H9 (cell line): Measurements from ENCODE around the gene CNBP. TPM values are rescaled to one million over a fixed set of nuclear protein-coding genes. Genes with fewer than 3 reads are reported as not detected.

Experiments used
- DNase-seq: peaks from one replicate; pipeline ENCODE4 v3.0.0-alpha.2; 2017
- H2AFZ ChIP-seq: one replicate; pipeline ENCODE4 v1.6.1; 2013; ENCODE audit warnings: mild to moderate bottlenecking, low read length, control low read depth, moderate library complexity
- H2AK5ac ChIP-seq: 2 replicates; pipeline ENCODE4 v1.6.1; 2013; ENCODE audit warnings: low read length, control low read depth, mixed read lengths; ENCODE audit not compliant: insufficient read length
- H2BK120ac ChIP-seq: one replicate; pipeline ENCODE4 v1.6.1; 2013; ENCODE audit warnings: low read depth, mild to moderate bottlenecking, low read length, control low read depth, inconsistent platforms; ENCODE audit not compliant: poor library complexity, severe bottlenecking
- H2BK12ac ChIP-seq: 2 replicates; pipeline ENCODE4 v1.6.1; 2013; ENCODE audit warnings: low read length, control low read depth, mixed read lengths, low read depth; ENCODE audit not compliant: insufficient read length
- H2BK15ac ChIP-seq: 2 replicates; pipeline ENCODE4 v1.6.1; 2013; ENCODE audit warnings: low read depth, low read length, control low read depth
- H2BK20ac ChIP-seq: one replicate; pipeline ENCODE4 v1.6.1; 2013; ENCODE audit warnings: low read depth, mild to moderate bottlenecking, low read length, control low read depth, inconsistent platforms; ENCODE audit not compliant: poor library complexity, severe bottlenecking
- H2BK5ac ChIP-seq: 2 replicates; pipeline ENCODE4 v1.6.1; 2013; ENCODE audit warnings: low read length, control low read depth, mixed read lengths; ENCODE audit not compliant: insufficient read length
- H3K14ac ChIP-seq: 2 replicates; pipeline ENCODE4 v1.6.1; 2013; ENCODE audit warnings: low read length, control low read depth; ENCODE audit not compliant: insufficient read depth
- H3K18ac ChIP-seq: 2 replicates; pipeline ENCODE4 v1.6.1; 2013; ENCODE audit warnings: low read depth, mild to moderate bottlenecking, mixed read lengths, low read length, control low read depth; ENCODE audit not compliant: insufficient read length
- H3K23ac ChIP-seq: 2 replicates; pipeline ENCODE4 v1.6.1; 2013; ENCODE audit warnings: low read length, control low read depth, mixed read lengths, low read depth; ENCODE audit not compliant: insufficient read length
- H3K23me2 ChIP-seq: 2 replicates; pipeline ENCODE4 v1.6.1; 2013; ENCODE audit warnings: low read depth, mild to moderate bottlenecking, mixed read lengths, low read length, control low read depth; ENCODE audit not compliant: insufficient read length, poor library complexity, severe bottlenecking
- H3K27ac ChIP-seq: 2 replicates; pipeline ENCODE4 v1.5.1; 2013; ENCODE audit warnings: low read length, control low read depth, mixed read lengths, low read depth; ENCODE audit not compliant: insufficient read length
- H3K27me3 ChIP-seq: 2 replicates; pipeline ENCODE4 v1.6.1; 2013; ENCODE audit warnings: low read length, control low read depth, inconsistent platforms; ENCODE audit not compliant: insufficient read depth
- H3K4ac ChIP-seq: 2 replicates; pipeline ENCODE4 v1.6.1; 2013; ENCODE audit warnings: low read depth, mild to moderate bottlenecking, control low read depth, inconsistent platforms, low read length, moderate library complexity
- H3K4me1 ChIP-seq: 2 replicates; pipeline ENCODE4 v1.6.1; 2013; ENCODE audit warnings: low read length, control low read depth, inconsistent platforms; ENCODE audit not compliant: insufficient read depth
- H3K4me2 ChIP-seq: 2 replicates; pipeline ENCODE4 v1.6.1; 2013; ENCODE audit warnings: low read length, control low read depth, mixed read lengths; ENCODE audit not compliant: insufficient read length, insufficient read depth
- H3K56ac ChIP-seq: 2 replicates; pipeline ENCODE4 v1.6.1; 2013; ENCODE audit warnings: low read depth, mild to moderate bottlenecking, mixed read lengths, low read length, control low read depth; ENCODE audit not compliant: insufficient read length
- H3K79me1 ChIP-seq: 2 replicates; pipeline ENCODE4 v1.6.1; 2013; ENCODE audit warnings: low read depth, mild to moderate bottlenecking, moderate library complexity, low read length, control low read depth, inconsistent platforms; ENCODE audit not compliant: insufficient read depth, poor library complexity, severe bottlenecking
- H3K79me2 ChIP-seq: 2 replicates; pipeline ENCODE4 v1.6.1; 2013; ENCODE audit warnings: low read length, control low read depth, inconsistent platforms; ENCODE audit not compliant: insufficient read depth
- H3K9ac ChIP-seq: 2 replicates; pipeline ENCODE4 v1.6.1; 2013; ENCODE audit warnings: low read length, control low read depth, mixed read lengths; ENCODE audit not compliant: insufficient read length; ENCODE audit errors: extremely low read depth
- H3K9me3 ChIP-seq: one replicate; pipeline ENCODE4 v1.6.1; 2013; ENCODE audit warnings: low read depth, low read length, inconsistent platforms; ENCODE audit not compliant: control insufficient read depth
- H3T11ph ChIP-seq: one replicate; pipeline ENCODE4 v1.6.1; 2013; ENCODE audit warnings: mild to moderate bottlenecking, low read length, control low read depth, inconsistent platforms
- H4K20me1 ChIP-seq: one replicate; pipeline ENCODE4 v1.6.1; 2013; ENCODE audit not compliant: control insufficient read depth, insufficient read length, insufficient read depth
- H4K5ac ChIP-seq: 2 replicates; pipeline ENCODE4 v1.6.1; 2013; ENCODE audit warnings: low read depth, mild to moderate bottlenecking, mixed read lengths, low read length, control low read depth; ENCODE audit not compliant: insufficient read length
- H4K8ac ChIP-seq: replicated peaks from 2 replicates; pipeline ENCODE4 v1.6.1; 2013; ENCODE audit warnings: low read length, control low read depth, mixed read lengths, low read depth; ENCODE audit not compliant: insufficient read length
- H4K91ac ChIP-seq: 2 replicates; pipeline ENCODE4 v1.6.1; 2013; ENCODE audit warnings: low read depth, mild to moderate bottlenecking, moderate library complexity, mixed read lengths, low read length, control low read depth; ENCODE audit not compliant: insufficient read length
- H3K27ac Mint-ChIP-seq, 3 experiments: 2 replicates in 2 of 3; 3 replicates in 1 of 3; pipeline ENCODE4 v1.8.0; 2020 to 2021; ENCODE audit warnings: mixed read lengths in 3 of 3, mild to moderate bottlenecking in 1 of 3, moderate library complexity in 1 of 3
- H3K27me3 Mint-ChIP-seq: 2 replicates; pipeline ENCODE4 v1.8.0; 2021; ENCODE audit warnings: low read depth, mild to moderate bottlenecking, moderate library complexity, mixed read lengths
- H3K36me3 Mint-ChIP-seq, 3 experiments: 2 replicates in 2 of 3; 3 replicates in 1 of 3; pipeline ENCODE4 v1.8.0; 2020 to 2021; ENCODE audit warnings: low read depth in 3 of 3, mixed read lengths in 3 of 3; ENCODE audit not compliant: insufficient read depth in 1 of 3
- H3K4me1 Mint-ChIP-seq, 2 experiments: 2 replicates each; pipeline ENCODE4 v1.8.0; 2020; ENCODE audit warnings: mixed read lengths in 2 of 2
- H3K4me3 Mint-ChIP-seq, 2 experiments: 2 replicates in 1 of 2; 3 replicates in 1 of 2; pipeline ENCODE4 v1.8.0; 2020 to 2021; ENCODE audit warnings: mild to moderate bottlenecking in 2 of 2, mixed read lengths in 2 of 2, moderate library complexity in 1 of 2
- H3K9me3 Mint-ChIP-seq, 2 experiments: 2 replicates in 1 of 2; 3 replicates in 1 of 2; pipeline ENCODE4 v1.8.0; 2020; ENCODE audit warnings: mild to moderate bottlenecking in 2 of 2, mixed read lengths in 2 of 2, moderate library complexity in 1 of 2
- CTCF ChIP-seq: fragments of 200-600 bp; sonication (generic); conservative IDR thresholded peaks from 3 replicates; pipeline ENCODE4 v1.8.0; 2021; ENCODE audit warnings: antibody characterized with exemption, mild to moderate bottlenecking
- WGBS: extraction: QIAGEN DNeasy Blood & Tissue Kit; methylation state at CpG from one replicate; pipeline ENCODE4 v1.1.7; 2013; ENCODE audit warnings: missing lambda C conversion rate, low lambda C conversion rate, mixed read lengths; ENCODE audit not compliant: insufficient read length; ENCODE audit errors: extremely low coverage; 5-methylcytosine and 5-hydroxymethylcytosine counted together
- total RNA-seq: library from RNA; stranded (reverse); gene quantifications from 2 replicates; pipeline ENCODE4 v1.2.1, GENCODE V29; 2021

The CNBP gene
- total RNA-seq, 1 experiment from 2014 or later = 433 TPM

- Histone ChIP-seq H2AFZ (no peak overlapping the region), H4K5ac (no peak overlapping the region), H2BK120ac (no peak overlapping the region), H4K91ac (no peak overlapping the region), H3K79me2 (peaks cover 38% of the 10 kb centered on the region), H3K23ac (no peak overlapping the region), H3K4me2 (peak overlapping the region; percentile 100), H3K9me3 (no peaks in the 10 kb centered on the region), H4K20me1 (no peaks in the 10 kb centered on the region), H2BK12ac (no peak overlapping the region), H3K4me1 (no peaks in the 10 kb centered on the region), H3K79me1 (no peaks in the 10 kb centered on the region), H4K8ac (no peak overlapping the region), H3K23me2 (peaks cover 11% of the 10 kb centered on the region), H3K14ac (peak overlapping the region; percentile 57), H2BK15ac (no peak overlapping the region), H2BK20ac (no peak overlapping the region), H2AK5ac (no peak overlapping the region), H3K18ac (peak overlapping the region; percentile 56), H3K27me3 (no peaks in the 10 kb centered on the region), H2BK5ac (no peak overlapping the region), H3K4ac (no peak overlapping the region), H3T11ph (no peak overlapping the region), H3K27ac (no peak overlapping the region), H3K56ac (no peak overlapping the region), H3K9ac (peak overlapping the region; percentile 89)
- TF ChIP-seq CTCF = no peak
- H3K27me3 Mint-ChIP-seq = no peaks in the 10 kb centered on the region
- WGBS = no CpG with 5 or more reads among the region's 5 CpGs
- H3K36me3 Mint-ChIP-seq = peaks cover 19 to 30% (median 28%) of the 10 kb centered on the region in 3 experiments
- H3K4me3 Mint-ChIP-seq = peak overlapping the region; percentile 94 to 98
- DNase-seq = no peak
- H3K27ac Mint-ChIP-seq = peak overlapping the region; percentile 79 to 97 (median 97)
- peaks cover 21 to 24% of the 10 kb centered on the region in 2 experiments for H3K4me1 Mint-ChIP-seq
- H3K9me3 Mint-ChIP-seq = no peaks in the 10 kb centered on the region
These were observed 631 bp upstream of the CNBP start for GRCh38 chr3:129184396-129184657.
